Stomach (tissue), 9 donors: Measurements from ENCODE around the gene FAM234B. TPM values are rescaled to one million over a fixed set of nuclear protein-coding genes. Genes with fewer than 3 reads are reported as not detected.

ENCODE experiments used
- DNase-seq, 2 donors: peaks; one replicate each; pipeline versions ENCODE4 v3.0.0 to v3.0.0-alpha.2; 2013 to 2019
- H3K27ac ChIP-seq, 5 donors: fragments of 200-600 bp in 4 of 5; sonication (generic) in 4 of 5; one replicate each; pipeline ENCODE4 v1.5.1; 2013 to 2019; ENCODE audit warnings: mild to moderate bottlenecking in 1 of 5, moderate library complexity in 1 of 5
- H3K27me3 ChIP-seq, 3 donors: fragments of 200-600 bp; sonication (generic); one replicate each; pipeline ENCODE4 v1.5.1; 2017 to 2019; ENCODE audit warnings: mixed run types in 1 of 3
- H3K36me3 ChIP-seq, 4 donors: fragments of 200-600 bp; sonication (generic); 1 replicate in 3 of 4; 2 replicates in 1 of 4; pipeline ENCODE4 v1.5.1; 2016 to 2019
- H3K4me1 ChIP-seq, 4 donors: fragments of 200-600 bp; sonication (generic); one replicate each; pipeline ENCODE4 v1.5.1; 2016 to 2019
- H3K4me3 ChIP-seq, 4 donors: fragments of 200-600 bp; sonication (generic) in 3 of 4; one replicate each; pipeline ENCODE4 v1.5.1; 2016 to 2019; ENCODE audit warnings: mild to moderate bottlenecking in 1 of 4
- H3K9me3 ChIP-seq, 4 donors: fragments of 200-600 bp; sonication (generic); one replicate each; pipeline ENCODE4 v1.5.1; 2016 to 2019
- EP300 ChIP-seq: sonication (generic); formaldehyde crosslinking; IDR thresholded peaks from one replicate; pipeline ENCODE4 v1.6.1; 2017; ENCODE audit warnings: antibody characterized with exemption
- POLR2A ChIP-seq, 4 donors: fragments of 450-650 bp; IDR thresholded peaks; one replicate each; pipeline ENCODE4 v1.6.1; 2016; ENCODE audit warnings: antibody characterized with exemption in 4 of 4, control low read depth in 2 of 4, mild to moderate bottlenecking in 1 of 4, moderate library complexity in 1 of 4
- POLR2AphosphoS5 ChIP-seq, 3 donors: sonication (generic); formaldehyde crosslinking; IDR thresholded peaks; one replicate each; pipeline ENCODE4 v1.6.1; 2016; ENCODE audit warnings: antibody characterized with exemption in 3 of 3
- WGBS, 5 donors: extraction: QIAGEN DNeasy Blood & Tissue Kit in 3 of 5; methylation state at CpG; one replicate each; pipeline versions ENCODE4 v1.1.5 to v1.1.7; 2013 to 2018; 5-methylcytosine and 5-hydroxymethylcytosine counted together
- intact Hi-C: fragments of 100-400 bp; cut with DNase I; formaldehyde crosslinking; loops from one replicate; pipeline ENCODE4 v1.15.1; 2023; ENCODE audit warnings: low total_unique reads
- polyA plus RNA-seq, 3 donors: library from polyadenylated mRNA; stranded (reverse); fragments of 200-250 nt; gene quantifications; one replicate each; pipeline ENCODE4 v1.2.3, GENCODE V29; 2013
- total RNA-seq, 5 donors: library from RNA; depleted of rRNA; stranded (reverse); fragments of >200 nt; gene quantifications; one replicate each; pipeline versions ENCODE4 v1.1.0 to v1.2.3, GENCODE V29; 2014 to 2016
- TF ChIP-seq, protein P1 (sequence below), 7 experiments: fragments of 450-650 bp in 4 of 7; fragments of 200-600 bp in 3 of 7; sonication (generic) in 3 of 7; IDR thresholded peaks; one replicate each; pipeline ENCODE4 v1.5.1; 2016 to 2019; ENCODE audit warnings: antibody characterized with exemption in 7 of 7, control low read depth in 2 of 7, mild to moderate bottlenecking in 1 of 7
- donor health status: healthy with polysubstance abuse.
- donor health status: Bipolar disorder and iron deficiency.
- donor health status: healthy.

Gene FAM234B
- total and polyA plus RNA-seq, 8 donors = 0.87 to 6.2 (median 2.5) TPM; not detected in 2

DNA sequence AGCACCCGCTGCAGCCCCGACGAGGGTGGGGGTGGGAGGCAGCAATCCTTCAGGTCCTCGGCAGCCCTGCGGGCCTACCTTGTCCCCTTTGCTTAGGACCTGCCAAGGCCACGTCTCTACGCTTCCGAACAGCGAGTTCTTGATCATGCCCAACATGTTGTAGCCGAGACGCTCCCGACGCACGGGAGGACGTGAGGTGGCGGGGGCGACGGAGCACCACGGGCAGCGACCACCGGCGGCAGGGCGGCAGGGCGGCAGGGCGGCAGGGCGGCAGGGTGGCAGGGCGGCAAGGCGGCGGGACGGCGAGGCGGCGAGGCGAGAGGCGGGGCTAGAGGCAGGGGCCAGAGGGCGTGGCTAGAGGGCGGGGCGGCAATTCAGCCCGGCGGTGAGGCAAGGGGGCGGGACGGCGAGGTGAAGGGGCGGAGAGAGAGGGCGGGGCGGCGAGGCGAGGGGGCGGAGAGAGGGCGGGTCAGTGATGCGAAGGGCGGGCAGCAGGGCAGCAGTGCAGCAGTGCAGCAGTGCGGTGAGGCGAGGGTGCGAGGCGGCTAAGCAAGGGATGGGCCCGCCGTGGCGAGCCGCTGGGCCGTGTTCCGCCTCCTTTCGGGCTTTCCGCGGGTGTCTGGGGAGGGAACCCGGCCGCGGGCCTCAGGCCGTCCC, 44.1 kb upstream of the FAM234B start, which contains the start of gene HEBP1:
TSS of gene HEBP1 (minus strand) at position 307 of the 657 bp plus-strand sequence. CDS start at position 156, 151 bp downstream.
- 0 to 1% (median 0%) methylated on average over 47 to 69 of the region's 69 CpGs for WGBS, 5 donors
- peak; percentile 97 to 98 for DNase-seq
- H3K27ac ChIP-seq = peak within 1 kb of the TSS; percentile 80 to 94 (median 93)
- H3K4me3 ChIP-seq = peak within 1 kb of the TSS; percentile 52 to 80 (median 74)
- TF ChIP-seq POLR2A (IDR thresholded peaks at IDR 0.05) (peak in 2 of 4 donors; percentile 19 to 25), POLR2AphosphoS5 (IDR thresholded peaks at IDR 0.05) (peak; percentile 77 to 97 (median 91))
- TF ChIP-seq, protein P1, sequence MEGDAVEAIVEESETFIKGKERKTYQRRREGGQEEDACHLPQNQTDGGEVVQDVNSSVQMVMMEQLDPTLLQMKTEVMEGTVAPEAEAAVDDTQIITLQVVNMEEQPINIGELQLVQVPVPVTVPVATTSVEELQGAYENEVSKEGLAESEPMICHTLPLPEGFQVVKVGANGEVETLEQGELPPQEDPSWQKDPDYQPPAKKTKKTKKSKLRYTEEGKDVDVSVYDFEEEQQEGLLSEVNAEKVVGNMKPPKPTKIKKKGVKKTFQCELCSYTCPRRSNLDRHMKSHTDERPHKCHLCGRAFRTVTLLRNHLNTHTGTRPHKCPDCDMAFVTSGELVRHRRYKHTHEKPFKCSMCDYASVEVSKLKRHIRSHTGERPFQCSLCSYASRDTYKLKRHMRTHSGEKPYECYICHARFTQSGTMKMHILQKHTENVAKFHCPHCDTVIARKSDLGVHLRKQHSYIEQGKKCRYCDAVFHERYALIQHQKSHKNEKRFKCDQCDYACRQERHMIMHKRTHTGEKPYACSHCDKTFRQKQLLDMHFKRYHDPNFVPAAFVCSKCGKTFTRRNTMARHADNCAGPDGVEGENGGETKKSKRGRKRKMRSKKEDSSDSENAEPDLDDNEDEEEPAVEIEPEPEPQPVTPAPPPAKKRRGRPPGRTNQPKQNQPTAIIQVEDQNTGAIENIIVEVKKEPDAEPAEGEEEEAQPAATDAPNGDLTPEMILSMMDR (IDR thresholded peaks at IDR 0.05) = no peak
- H3K4me1 ChIP-seq = peaks cover 27 to 65% (median 53%) of the 10 kb centered on the region in 4 donors
- no peaks in the 10 kb centered on the region for H3K9me3 ChIP-seq
- H3K27me3 ChIP-seq = no peaks in the 10 kb centered on the region
- H3K36me3 ChIP-seq = no peaks in the 10 kb centered on the region
- intact Hi-C loops = no loop called here

DNA sequence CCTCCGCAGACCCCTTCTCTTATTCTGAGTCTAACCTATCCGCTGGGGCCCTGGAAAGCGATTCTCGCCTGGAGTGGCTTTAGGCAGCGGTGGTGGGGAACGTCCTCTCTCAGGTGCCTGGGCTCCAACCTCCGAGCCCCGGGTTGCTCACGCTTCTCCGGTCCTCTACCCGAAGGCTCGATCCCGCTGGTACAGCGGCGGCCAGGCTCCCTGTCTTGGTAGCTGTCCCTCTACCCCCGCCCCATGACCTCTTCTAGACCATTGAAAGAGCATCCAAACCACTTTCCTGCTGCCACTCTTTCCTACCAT, 43.6 kb upstream of the FAM234B start:
- peaks cover 27 to 60% (median 53%) of the 10 kb centered on the region in 4 donors for H3K4me1 ChIP-seq
- TF ChIP-seq POLR2A (IDR thresholded peaks at IDR 0.05) (no peak), EP300 (no peak), POLR2AphosphoS5 (IDR thresholded peaks at IDR 0.05) (no peak)
- TF ChIP-seq, protein P1 (IDR thresholded peaks at IDR 0.05) = no peak
- WGBS, 5 donors = 0 to 1% (median 0%) methylated on average over 6 to 16 of the region's 16 CpGs
- H3K9me3 ChIP-seq = no peaks in the 10 kb centered on the region
- H3K27ac ChIP-seq = peak overlapping the region; percentile 80 to 94 (median 93)
- H3K27me3 ChIP-seq = no peaks in the 10 kb centered on the region
- intact Hi-C loops = no loop called here
- DNase-seq = no peak
- peak overlapping the region; percentile 52 to 80 (median 74) for H3K4me3 ChIP-seq
- H3K36me3 ChIP-seq = no peaks in the 10 kb centered on the region

DNA sequence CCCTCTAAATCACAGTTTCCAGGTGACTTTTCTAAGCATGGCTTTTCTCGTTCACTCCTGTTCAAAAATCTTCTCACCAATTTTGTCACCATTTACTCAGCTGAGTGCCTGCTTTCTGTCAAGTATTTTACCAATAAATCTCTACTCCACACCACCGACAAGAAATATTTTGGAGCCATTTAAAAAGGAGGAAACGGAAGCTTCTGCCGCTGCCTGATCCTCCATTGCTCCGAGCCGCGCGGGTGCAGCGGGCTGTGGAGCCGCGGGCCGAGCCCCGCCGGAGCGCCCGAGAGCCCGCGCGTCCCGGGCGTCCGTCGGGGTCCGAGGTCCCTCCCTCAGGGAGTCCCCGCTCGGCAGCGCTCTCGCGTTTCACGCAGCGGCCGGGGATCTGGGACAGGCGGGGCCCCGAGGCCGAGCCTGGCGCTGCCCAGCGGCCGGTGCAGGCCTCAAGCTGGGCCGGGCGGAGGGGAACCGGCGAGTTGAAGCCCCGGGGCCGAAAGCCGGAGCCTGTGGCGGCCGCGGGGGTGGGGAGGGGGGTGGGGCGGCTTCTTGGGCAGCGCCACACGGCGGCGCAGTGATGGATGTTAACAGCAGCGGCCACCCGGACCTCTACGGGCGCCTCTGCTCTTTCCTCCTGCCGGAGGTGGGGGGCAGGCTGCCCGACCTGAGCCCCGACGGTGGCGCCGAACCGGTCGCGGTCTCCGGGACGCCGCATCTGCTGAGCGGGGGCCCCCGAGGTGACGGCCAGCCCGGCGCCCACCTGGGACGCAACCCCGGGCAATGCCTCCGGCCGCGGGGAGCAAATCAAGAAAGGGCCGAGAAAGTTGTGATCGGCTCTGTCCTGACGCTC, 43.0 kb upstream of the FAM234B start:
- Histone ChIP-seq H3K27me3 (no peaks in the 10 kb centered on the region), H3K36me3 (no peaks in the 10 kb centered on the region), H3K4me3 (peak overlapping the region; percentile 52 to 80 (median 74)), H3K4me1 (peaks cover 27 to 57% (median 50%) of the 10 kb centered on the region in 4 donors), H3K27ac (peak overlapping the region; percentile 80 to 94 (median 93)), H3K9me3 (no peaks in the 10 kb centered on the region)
- intact Hi-C loops = no loop called here
- DNase-seq = peak; percentile 51 to 86
- TF ChIP-seq, protein P1 (IDR thresholded peaks at IDR 0.05) = peak in 2 of 7 experiments; percentile 26 to 36
- TF ChIP-seq EP300 = no peak
- 0 to 1% (median 1%) methylated on average over 30 to 82 of the region's 82 CpGs for WGBS, 5 donors

DNA sequence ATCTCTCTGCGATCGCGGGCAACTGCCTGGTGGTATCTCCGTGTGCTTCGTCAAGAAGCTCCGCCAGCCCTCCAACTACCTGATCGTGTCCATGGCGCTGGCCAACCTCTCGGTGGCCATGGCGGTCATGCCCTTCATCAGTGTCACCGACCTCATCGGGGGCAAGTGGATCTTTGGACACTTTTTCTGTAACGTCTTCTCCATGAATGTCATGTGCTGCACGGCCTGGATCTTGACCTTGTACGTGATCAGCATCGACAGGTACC, 42.5 kb upstream of the FAM234B start:
- TF ChIP-seq EP300 (no peak), POLR2A (IDR thresholded peaks at IDR 0.05) (no peak), POLR2AphosphoS5 (IDR thresholded peaks at IDR 0.05) (no peak)
- TF ChIP-seq, protein P1 (IDR thresholded peaks at IDR 0.05) = no peak
- peak overlapping the region; percentile 52 to 80 (median 74) for H3K4me3 ChIP-seq
- H3K27ac ChIP-seq = peak overlapping the region; percentile 80 to 94 (median 93)
- WGBS, 5 donors = 43 to 63% (median 49%) methylated on average over 15 to 16 of the region's 16 CpGs
- no peak for DNase-seq
- intact Hi-C loops = no loop called here
- no peaks in the 10 kb centered on the region for H3K27me3 ChIP-seq
- H3K9me3 ChIP-seq = no peaks in the 10 kb centered on the region
- H3K36me3 ChIP-seq = no peaks in the 10 kb centered on the region
- peaks cover 27 to 52% (median 45%) of the 10 kb centered on the region in 4 donors for H3K4me1 ChIP-seq
